Upper lobe of left lung (tissue), 6 donors: ENCODE measurements around the gene PVRIG. TPM values are rescaled to one million over a fixed set of nuclear protein-coding genes. Genes with fewer than 3 reads are reported as not detected.

Source experiments
- total RNA-seq, 6 donors: library from RNA; depleted of rRNA in 4 of 6; stranded (reverse); fragments of >200 nt in 4 of 6; gene quantifications; one replicate each; pipeline versions ENCODE4 v1.1.0 to v1.2.1, GENCODE V29; 2016 to 2021
- donor health status: DM: no; HTN: no; CAD: no; lungs with moderate emphysema.
- donor health status: DM: no; HTN: yes; CAD: no; lungs with severe emphysema.

Gene PVRIG
- total RNA-seq, 6 donors from 2014 or later = 0.63 to 6.3 (median 1.7) TPM

Other genes with a start within 250 kb of the PVRIG start
- gene AZGP1, start 243.9 kb upstream of the PVRIG start, total RNA-seq = 10 to 100 TPM in 5 of 6 donors, 1 to 10 TPM in 1; 2.3 to 35.6 (median 28.8) TPM
- 10 to 100 TPM; 19.3 to 50.4 (median 36.9) TPM for gene ZKSCAN1, start 204.4 kb upstream of the PVRIG start, total RNA-seq
- gene ZSCAN21, start 170.2 kb upstream of the PVRIG start, total RNA-seq = 10 to 100 TPM in 4 of 6 donors, 1 to 10 TPM in 2; 8.6 to 17.8 (median 10.8) TPM
- 10 to 100 TPM; 18.4 to 50.3 (median 22.8) TPM for gene ZNF3, start 138.2 kb upstream of the PVRIG start, total RNA-seq
- gene COPS6, start 131.0 kb upstream of the PVRIG start, total RNA-seq = 100 to 1,000 TPM in 1 of 6 donors, 10 to 100 TPM in 5; 23.4 to 217 (median 53.9) TPM
- gene MCM7, start 118.6 kb upstream of the PVRIG start, total RNA-seq = 10 to 100 TPM; 29.3 to 78.6 (median 44.1) TPM
- gene AP4M1, start 118.3 kb upstream of the PVRIG start, total RNA-seq = 100 to 1,000 TPM in 1 of 6 donors, 10 to 100 TPM in 5; 17.3 to 142 (median 19.4) TPM
- gene TAF6, start 100.6 kb upstream of the PVRIG start, total RNA-seq = 10 to 100 TPM; 33.4 to 76.5 (median 53.0) TPM
- gene CNPY4, start 100.3 kb upstream of the PVRIG start, total RNA-seq = 10 to 100 TPM in 2 of 6 donors, 1 to 10 TPM in 4; 2.9 to 14.6 (median 6.5) TPM
- gene MBLAC1, start 93.0 kb upstream of the PVRIG start, total RNA-seq = 10 to 100 TPM in 1 of 6 donors, 1 to 10 TPM in 5; 1.0 to 11.4 (median 3.3) TPM
- gene LAMTOR4, start 71.0 kb upstream of the PVRIG start, total RNA-seq = 100 to 1,000 TPM; 111 to 223 (median 148) TPM
- gene TRAPPC14, start 61.2 kb upstream of the PVRIG start, total RNA-seq = 100 to 1,000 TPM in 1 of 6 donors, 10 to 100 TPM in 5; 12.6 to 108 (median 25.3) TPM
- gene GAL3ST4, start 51.3 kb upstream of the PVRIG start, total RNA-seq = 10 to 100 TPM in 1 of 6 donors, 1 to 10 TPM in 4, not detected in 1; 2.4 to 11.5 (median 5.2) TPM
- 10 to 100 TPM in 1 of 6 donors, 1 to 10 TPM in 2, under 1 TPM in 3; 0.20 to 25.1 (median 0.96) TPM for gene GPC2, start 42.6 kb upstream of the PVRIG start, total RNA-seq
- gene STAG3, start 42.0 kb upstream of the PVRIG start, total RNA-seq = 1 to 10 TPM in 5 of 6 donors, not detected in 1; 1.5 to 5.2 (median 2.8) TPM
- not detected for gene SPDYE3, start 87.8 kb downstream of the PVRIG start, total RNA-seq
- gene PILRB, start 138.2 kb downstream of the PVRIG start, total RNA-seq = 100 to 1,000 TPM in 1 of 6 donors, 10 to 100 TPM in 5; 18.4 to 259 (median 39.9) TPM
- gene PILRA, start 153.5 kb downstream of the PVRIG start, total RNA-seq = 10 to 100 TPM; 15.2 to 52.4 (median 24.2) TPM
- gene ZCWPW1, start 208.8 kb downstream of the PVRIG start, total RNA-seq = 1 to 10 TPM; 3.8 to 6.3 (median 5.2) TPM
- 10 to 100 TPM; 19.3 to 45.4 (median 37.9) TPM for gene MEPCE, start 209.9 kb downstream of the PVRIG start, total RNA-seq
- gene PPP1R35, start 216.5 kb downstream of the PVRIG start, total RNA-seq = 10 to 100 TPM; 24.3 to 56.8 (median 30.0) TPM
- 1 to 10 TPM in 2 of 6 donors, under 1 TPM in 2, not detected in 2; 0.59 to 2.1 (median 1.3) TPM for gene SPACDR, start 244.3 kb downstream of the PVRIG start, total RNA-seq